IPS DF 19.7 (cell line): ENCODE data around the gene SEC62.
"Not testable (repeated sequence)": the region's sequence is repeated elsewhere in the genome, so short reads cannot be mapped to it uniquely, and the experiment has no call there.

ENCODE experiments used
- DNase-seq: peaks from one replicate; pipeline ENCODE4 v3.0.0-alpha.2; 2013; ENCODE audit warnings: low read depth, low spot score

SEC62 gene

DNA sequence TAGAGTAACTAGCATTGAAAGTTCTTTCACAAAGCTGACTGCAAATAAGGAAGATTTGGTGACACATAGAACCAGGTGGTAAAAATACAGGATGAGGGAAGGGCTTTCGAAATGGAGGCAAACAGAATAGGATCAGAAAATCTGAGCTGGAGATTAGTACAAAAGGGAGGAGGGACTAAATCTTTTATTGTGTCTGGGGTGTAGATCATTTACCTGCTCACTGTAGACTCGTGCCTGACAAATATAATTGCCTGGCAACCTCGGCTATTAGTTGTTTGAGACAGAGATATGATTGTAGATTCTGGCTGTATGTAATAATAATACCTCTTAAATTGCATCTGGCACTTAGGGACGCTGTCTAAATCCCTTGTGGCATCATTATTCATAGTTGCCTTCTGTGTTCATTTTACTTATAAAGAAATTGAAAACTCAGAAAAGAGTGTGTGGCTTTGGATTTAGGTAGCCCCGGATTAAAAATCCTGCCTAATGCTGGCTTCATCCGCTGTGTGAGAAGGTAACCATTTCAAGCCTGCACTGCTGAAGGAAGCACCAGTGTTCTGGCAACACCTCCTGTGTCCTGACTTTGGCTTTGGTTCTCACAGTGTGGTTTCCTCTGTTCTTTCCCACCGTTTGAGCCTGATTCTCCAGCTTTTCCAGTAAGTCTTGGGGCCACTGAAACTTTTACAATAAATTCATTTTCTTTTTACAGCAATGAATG lies 46.2 kb downstream of the SEC62 start:
- DNase-seq, result no peak

DNA sequence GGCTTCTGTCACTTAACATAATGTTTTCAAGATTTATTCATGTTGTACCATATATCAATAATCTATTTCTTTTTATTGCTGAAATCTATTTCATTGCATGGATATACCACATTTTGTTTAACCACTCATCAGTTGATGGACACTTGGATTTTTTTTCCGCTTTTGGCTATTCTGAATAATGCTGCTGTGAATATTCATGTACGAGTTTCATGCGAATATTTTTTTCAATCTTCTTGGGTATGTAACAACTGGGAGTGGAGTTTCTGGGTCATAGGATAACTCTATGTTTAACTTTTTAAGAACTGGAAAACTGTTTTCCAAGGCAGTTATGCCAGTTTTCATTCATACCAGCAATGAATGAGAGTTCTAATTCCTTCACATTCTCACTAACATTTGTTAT lies 49.5 kb downstream of the SEC62 start:
- DNase-seq, result no peak

DNA sequence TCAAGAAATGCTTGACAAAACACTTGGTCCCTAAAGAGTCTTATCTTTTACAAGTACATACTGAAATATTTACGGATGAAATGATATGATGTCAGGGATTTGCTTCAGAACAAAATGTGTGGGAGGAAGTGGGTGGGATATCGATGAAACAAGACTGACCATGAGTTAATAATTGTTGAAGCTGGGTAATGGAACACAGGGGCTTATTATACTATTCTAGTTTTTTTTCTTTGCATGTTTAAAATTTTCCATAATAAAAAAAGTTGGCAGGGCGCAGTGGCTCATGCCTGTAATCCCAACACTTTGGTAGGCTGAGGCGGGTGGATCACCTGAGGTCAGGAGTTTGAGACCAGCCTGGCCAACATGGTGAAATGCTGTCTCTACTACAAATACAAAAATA lies 52.7 kb downstream of the SEC62 start:
- DNase-seq, result not testable (repeated sequence)

DNA sequence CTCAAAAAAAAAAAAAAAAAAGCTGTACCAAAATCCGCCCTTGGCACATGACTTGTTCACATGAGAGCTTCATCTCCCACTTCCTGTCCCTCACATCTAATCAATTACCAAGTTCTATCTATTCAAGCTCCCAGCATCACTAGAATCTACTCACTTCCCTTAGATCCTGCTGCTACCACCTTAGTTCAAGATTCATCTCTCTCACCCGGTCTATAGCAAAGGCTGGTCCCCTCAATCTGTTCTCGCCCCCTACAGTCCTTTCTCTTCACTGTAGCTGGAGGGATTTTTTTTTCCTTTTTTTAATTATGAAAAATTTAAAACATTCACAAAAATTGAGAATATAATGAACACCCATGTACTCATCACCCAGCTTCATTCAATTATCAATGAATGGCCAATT lies 54.5 kb downstream of the SEC62 start:
- no peak for DNase-seq

DNA sequence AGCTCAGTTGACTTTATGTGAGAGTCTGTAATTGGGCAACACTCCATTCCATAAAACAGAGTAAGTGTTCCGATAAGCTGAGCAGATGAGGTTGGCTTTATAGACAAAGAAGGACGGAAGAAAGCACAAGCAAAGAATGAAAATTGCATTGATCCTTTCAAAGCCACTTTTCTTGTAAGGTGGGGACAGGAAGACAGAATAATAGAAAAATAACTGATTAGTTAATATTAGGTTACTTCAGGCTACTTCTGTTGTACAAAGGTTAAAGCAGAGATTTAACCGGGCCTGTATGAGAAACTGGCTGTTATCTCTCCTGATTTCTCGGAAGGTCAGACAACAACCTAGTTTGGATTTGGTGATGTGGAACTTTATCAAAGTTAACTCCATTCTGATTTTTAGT lies 55.7 kb downstream of the SEC62 start:
- DNase-seq, result no peak

DNA sequence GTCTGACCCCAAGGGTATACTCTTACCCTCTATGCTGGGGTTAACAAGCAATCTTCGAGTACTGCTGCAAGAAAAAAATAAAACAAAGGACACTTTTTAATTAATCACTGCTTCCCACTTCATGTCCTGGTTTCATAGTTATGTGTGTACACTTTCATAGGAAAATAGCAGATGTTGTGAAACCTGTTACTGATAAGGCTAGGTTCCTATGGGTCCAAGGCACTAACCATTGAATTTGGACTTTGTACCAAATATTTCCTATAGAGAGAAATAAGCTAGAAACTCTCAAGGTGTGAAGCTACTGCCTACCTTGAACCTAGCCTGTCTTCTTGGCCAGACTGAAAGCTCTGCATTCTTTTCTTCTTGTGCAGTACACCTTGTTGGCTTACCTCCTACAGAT lies 56.6 kb downstream of the SEC62 start:
- no peak for DNase-seq

DNA sequence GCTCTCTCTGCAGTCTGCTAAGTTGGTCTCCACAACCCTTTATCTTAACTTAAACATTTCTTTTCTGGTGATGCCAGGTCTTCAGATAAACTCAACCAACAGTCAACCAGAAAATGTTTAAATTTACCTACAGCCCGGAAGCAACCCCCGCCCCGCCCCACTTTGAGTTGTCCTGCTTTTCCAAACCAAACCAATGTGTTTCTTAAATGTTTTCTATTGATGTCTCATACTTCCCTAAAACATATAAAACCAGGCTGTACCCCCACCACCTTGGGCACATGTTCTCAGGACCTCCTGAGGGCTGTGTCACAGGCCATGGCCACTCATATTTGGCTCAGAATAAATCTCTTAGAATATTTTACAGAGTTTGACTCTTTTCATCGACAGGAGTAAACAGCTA lies 58.0 kb downstream of the SEC62 start:
- DNase-seq, result no peak

DNA sequence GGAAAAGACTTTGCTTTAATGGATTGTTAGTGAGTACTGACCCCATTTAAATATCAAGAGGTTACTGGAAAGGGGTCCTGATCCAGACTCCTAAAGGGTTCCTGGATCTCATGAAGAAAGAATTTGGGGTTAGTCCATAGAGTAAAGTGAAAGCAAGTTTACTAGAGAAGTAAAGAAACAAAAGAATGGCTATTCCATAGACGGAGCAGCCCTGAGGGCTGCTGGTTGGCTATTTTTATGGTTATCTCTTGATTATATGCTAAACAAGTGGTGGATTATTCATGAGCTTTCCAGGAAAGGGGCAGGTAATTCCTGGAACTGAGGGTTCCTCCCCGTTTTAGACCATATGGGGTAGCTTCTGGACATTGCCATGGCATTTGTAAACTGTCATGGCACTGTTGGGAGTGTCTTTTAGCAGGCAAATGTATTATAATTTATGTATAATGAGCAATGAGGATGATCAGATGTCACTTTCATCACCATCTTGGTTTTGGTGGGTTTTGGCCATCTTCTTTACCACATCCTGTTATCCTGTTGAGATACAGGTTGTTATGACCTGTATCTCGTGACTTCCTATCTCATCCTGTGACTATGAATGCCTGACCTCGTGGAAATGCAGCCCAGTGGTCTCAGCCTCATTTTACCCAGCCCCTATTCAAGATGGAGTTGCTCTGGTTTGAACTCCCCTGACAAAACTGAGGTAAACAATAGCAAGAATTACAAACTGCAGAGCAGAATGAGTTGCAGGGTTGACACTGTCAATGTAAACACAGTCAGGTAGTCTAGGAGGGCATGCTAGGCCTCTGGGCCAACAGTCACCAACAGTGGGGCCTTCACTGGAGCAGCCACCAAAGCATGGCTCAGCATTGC lies 60.9 kb downstream of the SEC62 start:
- DNase-seq, result no peak

DNA sequence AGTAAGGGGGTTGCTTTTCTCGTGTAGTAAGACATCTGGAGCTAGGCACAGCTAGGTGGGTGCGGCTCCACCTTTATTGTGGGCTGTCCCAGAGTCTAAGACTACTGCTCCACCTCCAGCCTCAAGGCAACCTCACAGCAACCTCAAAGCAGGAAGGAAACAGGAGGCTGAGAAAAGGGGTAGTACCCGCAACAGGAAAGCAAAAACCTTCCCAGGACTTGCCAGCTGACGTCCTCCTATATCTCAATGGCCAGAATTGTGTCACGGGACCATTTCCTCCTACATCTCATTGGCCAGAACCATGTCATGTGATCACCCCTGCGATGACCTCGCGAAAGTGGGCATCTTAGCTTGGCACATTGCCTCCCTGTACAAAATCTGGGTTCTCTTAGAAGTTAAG lies 66.9 kb downstream of the SEC62 start:
- DNase-seq, result no peak

DNA sequence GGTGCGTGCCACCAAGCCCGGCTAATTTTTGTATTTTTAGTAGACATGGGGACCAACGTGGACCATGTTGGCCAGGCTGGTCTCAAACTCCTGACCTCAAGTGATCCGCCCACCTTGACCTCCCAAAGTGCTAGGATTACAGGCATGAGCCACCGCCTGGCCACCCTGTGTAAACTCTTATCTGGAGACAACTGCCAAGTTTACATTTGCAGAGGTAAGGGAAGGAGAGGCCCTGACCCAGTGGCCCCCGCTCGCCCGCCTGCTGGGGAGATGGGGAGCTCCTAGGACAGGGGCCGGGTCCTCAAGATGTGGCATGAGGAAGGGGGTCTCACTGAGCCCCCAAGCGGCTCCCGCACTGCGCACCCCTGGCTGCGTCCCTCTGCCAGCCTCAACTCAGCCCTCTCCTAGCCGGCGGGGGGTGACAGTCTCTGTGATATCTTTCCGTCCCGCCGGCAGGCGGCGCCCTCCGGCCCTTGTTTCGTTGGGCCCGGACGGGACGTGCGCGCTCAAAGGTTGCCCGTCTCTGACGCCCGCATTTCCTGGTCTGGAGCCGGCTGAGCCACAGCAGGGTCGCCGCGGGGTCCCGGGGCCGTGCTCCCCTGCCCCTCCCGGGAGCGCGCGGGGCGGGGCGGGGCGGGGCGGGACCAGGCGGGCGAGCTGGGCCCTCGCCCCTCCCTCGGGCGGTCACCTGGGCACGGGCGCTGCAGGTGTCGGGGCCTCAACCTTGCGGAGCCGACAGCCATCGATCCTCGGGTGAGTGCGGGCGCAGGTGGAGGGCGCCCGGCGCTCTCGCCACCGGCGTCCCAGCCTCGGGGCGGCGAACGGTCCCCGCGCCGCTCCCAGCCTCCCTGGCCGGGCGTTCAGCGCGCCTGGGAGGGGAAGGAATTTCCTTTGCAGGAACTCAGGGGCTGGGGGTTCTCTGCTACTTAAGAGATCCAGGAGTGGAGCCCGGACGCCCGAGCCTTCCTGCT lies 71.1 kb downstream of the SEC62 start, which contains the start of gene GPR160:
Gene GPR160, plus strand, starts transcription at position 533 of the 971 bp plus-strand sequence. CDS start 45,978 bp downstream, outside the sequence.
- peak; percentile 54 for DNase-seq

DNA sequence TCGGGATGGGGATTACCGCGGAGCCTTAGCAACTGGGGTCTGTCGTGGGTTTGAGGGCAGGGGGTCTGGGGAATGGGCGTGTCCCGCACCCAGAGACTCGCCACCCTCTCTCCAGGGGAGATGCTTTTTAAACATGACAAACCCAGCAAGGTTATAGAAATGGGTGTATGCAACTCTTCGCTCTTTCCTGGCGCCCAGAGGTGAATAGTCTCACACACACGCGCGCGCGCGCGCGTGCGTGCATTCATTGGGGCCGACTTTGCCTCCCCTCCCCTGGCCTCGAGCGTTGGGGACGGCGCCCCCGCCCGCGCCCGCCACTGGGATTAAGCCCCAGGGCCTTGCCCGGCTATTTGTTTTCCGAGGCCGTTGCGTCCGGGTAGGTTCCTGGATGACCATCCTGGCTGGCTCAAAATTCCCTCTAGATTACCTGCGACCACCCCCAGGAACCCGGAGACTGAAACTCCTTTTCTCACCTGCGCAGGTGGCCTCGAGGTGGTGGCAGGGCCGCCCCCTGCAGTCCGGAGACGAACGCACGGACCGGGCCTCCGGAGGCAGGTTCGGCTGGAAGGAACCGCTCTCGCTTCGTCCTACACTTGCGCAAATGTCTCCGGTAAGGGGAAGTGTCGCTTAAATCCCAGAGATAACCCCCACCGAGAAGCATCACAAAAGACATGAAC lies 72.0 kb downstream of the SEC62 start:
- no peak for DNase-seq

DNA sequence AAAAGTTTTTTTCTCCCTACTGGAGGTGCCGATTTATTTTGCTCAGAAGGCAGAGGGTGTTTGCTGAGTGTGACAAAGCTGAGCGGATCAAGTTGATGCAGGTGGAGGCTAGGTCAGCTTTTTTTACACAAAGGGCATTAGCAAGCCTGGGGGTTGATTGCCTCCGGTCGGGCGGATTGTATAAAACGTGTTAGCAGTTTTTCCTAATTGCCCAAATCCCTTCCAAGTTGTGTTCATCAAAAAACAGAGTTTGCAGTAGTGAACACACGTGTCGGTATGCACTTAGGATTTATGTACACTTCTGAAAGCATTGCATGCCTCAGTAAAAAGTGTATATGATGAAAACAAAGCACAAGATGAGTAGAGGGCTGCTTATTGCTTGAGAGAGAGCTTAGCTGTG lies 73.8 kb downstream of the SEC62 start:
- no peak for DNase-seq

DNA sequence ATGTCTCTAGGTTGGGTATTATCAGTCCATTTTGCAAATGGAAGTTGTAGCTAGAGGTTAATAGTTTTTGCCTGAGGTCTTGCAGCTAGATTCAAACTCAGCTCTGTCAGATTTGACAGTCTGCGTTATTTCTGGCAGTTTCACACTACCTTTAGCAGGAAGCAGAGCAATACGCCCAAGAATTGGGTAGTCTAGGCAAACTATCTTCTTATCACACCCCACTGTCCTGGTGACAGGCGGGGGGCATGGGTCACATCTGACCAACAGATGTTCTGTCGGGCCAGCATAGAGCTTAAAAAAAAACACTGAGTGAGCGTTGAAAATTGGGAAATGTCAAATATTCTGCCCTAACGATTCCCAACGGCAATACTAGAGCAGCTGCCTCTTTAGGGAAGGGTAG lies 76.9 kb downstream of the SEC62 start:
- no peak for DNase-seq

DNA sequence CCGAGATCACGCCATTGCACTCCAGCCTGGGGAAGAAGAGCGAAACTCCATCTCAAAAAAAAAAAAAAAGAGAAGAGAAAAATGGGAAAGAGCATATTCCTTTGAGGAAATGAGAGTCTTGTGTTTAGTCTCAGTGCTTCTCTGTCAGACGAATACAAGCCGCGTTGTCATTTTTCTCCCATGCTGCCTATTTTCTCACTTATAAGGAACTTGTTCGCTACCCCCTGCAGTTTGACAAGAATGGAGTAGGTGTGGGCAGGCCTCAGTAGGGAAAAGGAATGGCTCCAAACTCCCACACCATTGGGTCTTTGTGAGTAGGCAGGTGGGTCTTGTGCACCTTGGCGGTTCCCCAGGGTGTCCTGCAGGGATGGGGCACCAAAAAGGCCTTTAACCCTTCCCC lies 77.7 kb downstream of the SEC62 start:
- DNase-seq, result no peak

DNA sequence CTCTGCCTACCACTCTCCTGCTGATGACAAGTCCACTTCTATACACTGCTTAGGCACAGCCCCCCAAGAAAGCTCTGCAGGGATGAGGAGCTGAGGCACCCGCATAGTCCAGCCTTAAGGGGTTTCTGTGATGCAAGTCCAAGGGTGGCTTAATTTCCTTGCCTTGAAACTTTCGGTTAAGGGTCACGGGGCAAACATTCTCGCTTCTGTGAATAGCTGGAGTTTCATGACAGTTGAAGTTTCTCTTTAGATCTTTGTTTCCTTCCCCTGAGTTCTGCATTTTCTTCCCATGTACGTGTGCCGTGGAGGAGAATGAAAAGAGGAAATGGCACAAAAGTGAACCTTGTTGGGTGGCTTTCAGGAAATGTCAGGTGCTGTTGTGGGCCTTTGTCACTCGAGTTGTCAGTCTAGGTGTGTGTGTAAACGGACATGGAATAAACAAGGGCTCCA lies 78.2 kb downstream of the SEC62 start:
- DNase-seq, result no peak

DNA sequence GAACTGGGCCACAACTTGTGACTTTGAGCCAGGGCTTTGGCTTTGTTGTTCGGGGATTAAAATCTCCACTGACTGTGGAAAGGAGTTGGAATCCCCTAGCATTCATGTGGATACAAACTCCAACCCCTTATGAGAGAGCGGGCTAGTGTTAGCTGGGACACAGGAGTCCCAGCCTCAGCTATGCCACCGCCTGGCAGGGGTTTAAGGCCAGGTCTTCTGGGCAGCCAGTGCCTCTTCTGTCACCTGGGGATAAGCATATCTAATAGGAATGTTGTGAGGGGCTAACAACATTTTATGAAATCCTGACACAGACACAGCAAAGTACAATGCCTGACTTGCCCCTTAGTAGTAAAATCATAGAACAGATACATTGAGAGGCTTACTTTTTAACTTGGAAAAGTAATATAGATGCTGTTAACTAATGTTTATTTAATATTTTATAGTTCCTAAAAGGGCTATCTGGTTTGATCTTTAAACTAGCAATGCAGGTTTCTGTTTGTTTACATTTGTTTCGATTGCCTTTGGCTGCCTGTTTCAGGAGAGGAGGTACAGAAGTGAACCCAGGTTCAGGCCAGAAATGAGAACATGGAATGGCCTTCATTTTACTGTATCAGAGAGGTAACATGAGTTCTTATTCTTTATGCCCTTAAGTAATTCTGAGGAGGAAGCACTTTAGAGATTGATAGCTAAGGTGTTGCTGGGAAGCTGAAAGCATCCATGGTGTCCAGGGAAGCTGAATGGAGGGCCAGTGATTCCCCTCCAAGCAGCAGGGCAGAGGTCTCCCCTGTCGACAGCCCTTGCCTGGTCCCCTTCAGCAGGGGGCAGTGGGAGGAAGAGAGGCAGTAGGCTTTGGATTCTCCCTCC lies 79.9 kb downstream of the SEC62 start:
- no peak for DNase-seq

DNA sequence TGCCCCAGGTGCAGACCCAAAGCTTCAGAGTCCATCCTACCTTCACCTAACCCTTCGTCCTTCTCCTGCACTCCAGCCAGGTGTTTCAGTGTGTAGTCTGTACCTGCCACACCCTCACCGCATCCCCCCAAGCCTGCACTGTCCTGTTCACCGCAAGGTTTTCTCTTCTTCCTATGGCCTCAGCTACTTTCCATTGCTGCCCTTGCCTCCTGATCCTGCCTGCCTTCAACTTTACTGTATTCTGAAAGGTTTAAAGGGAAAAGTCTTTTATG lies 80.5 kb downstream of the SEC62 start:
- DNase-seq, result no peak
